ACC112 (cell line): ENCODE results near the gene CALHM2.
A peak's percentile ranks its signal among the peaks of the same experiment; 100 is the strongest.

Experiments
- H2AFZ ChIP-seq: fragments of 200-600 bp; sonication (generic); one replicate; pipeline ENCODE4 v1.6.0; 2017; ENCODE audit warnings: antibody characterized with exemption, low read length; ENCODE audit not compliant: unreplicated experiment
- H3K27ac ChIP-seq: fragments of 200-600 bp; sonication (generic); 2 replicates; pipeline ENCODE4 v1.5.1; 2014; ENCODE audit warnings: low read depth, mild to moderate bottlenecking, antibody characterized with exemption, low read length, moderate library complexity
- H3K27me3 ChIP-seq: fragments of 200-600 bp; sonication (generic); 2 replicates; pipeline ENCODE4 v1.6.1; 2014; ENCODE audit warnings: mild to moderate bottlenecking, antibody characterized with exemption, low read length, moderate library complexity, mixed read lengths; ENCODE audit not compliant: insufficient read depth
- H3K36me3 ChIP-seq: fragments of 200-600 bp; sonication (generic); 2 replicates; pipeline ENCODE4 v1.6.1; 2016; ENCODE audit warnings: mild to moderate bottlenecking, antibody characterized with exemption, low read length, moderate library complexity, mixed read lengths; ENCODE audit not compliant: insufficient read depth
- H3K4me1 ChIP-seq: fragments of 200-600 bp; sonication (generic); one replicate; pipeline ENCODE4 v1.6.1; 2016; ENCODE audit warnings: low read length, mixed read lengths; ENCODE audit not compliant: insufficient read depth, unreplicated experiment, control insufficient read depth
- H3K4me3 ChIP-seq: fragments of 200-600 bp; sonication (generic); 2 replicates; pipeline ENCODE4 v1.5.1; 2014; ENCODE audit warnings: mild to moderate bottlenecking, low read depth, low read length
- H3K79me2 ChIP-seq: fragments of 200-600 bp; sonication (generic); one replicate; pipeline ENCODE4 v1.6.0; 2016; ENCODE audit warnings: low read length; ENCODE audit not compliant: control insufficient read depth, unreplicated experiment, insufficient read depth

CALHM2 gene

GRCh38 chr10:103449208-103450144 lies 2.7 kb downstream of the CALHM2 start:
- H2AFZ ChIP-seq, result no peak overlapping the region

GRCh38 chr10:103448746-103449145 lies 3.4 kb downstream of the CALHM2 start:
- peaks cover 22% of the 10 kb centered on the region for H3K79me2 ChIP-seq
- H3K36me3 ChIP-seq, result peaks cover 27% of the 10 kb centered on the region; the same call in 1 of the 2 replicates
- peak overlapping the region; percentile 75 for H3K27ac ChIP-seq
- H3K27me3 ChIP-seq, result no peaks in the 10 kb centered on the region
- no peak overlapping the region for H2AFZ ChIP-seq
- H3K4me3 ChIP-seq, result peak overlapping the region; percentile 42; the same call in 1 of the 2 replicates
- H3K4me1 ChIP-seq, result peaks cover 44% of the 10 kb centered on the region

More at GRCh38 chr10:103449208-103450144, 2.7 kb downstream of the CALHM2 start:
- Histone ChIP-seq H3K36me3 (peaks cover 22% of the 10 kb centered on the region; the same call in 1 of the 2 replicates), H3K27ac (peak overlapping the region; percentile 75), H3K4me1 (peaks cover 44% of the 10 kb centered on the region), H3K27me3 (no peaks in the 10 kb centered on the region), H3K4me3 (peak overlapping the region; percentile 42; the same call in 1 of the 2 replicates), H3K79me2 (peaks cover 22% of the 10 kb centered on the region)

GRCh38 chr10:103447187-103447586 lies 5.0 kb downstream of the CALHM2 start:
- peaks cover 31% of the 10 kb centered on the region; the same call in 1 of the 2 replicates for H3K36me3 ChIP-seq
- H3K27me3 ChIP-seq, result no peaks in the 10 kb centered on the region
- peaks cover 22% of the 10 kb centered on the region for H3K79me2 ChIP-seq
- no peak overlapping the region for H3K27ac ChIP-seq
- no peak overlapping the region for H3K4me3 ChIP-seq
- no peak overlapping the region for H2AFZ ChIP-seq
- peaks cover 43% of the 10 kb centered on the region for H3K4me1 ChIP-seq

GRCh38 chr10:103445767-103446567 lies 6.2 kb downstream of the CALHM2 start:
- Histone ChIP-seq H3K79me2 (peaks cover 22% of the 10 kb centered on the region), H3K27ac (peak overlapping the region; percentile 88), H2AFZ (no peak overlapping the region), H3K27me3 (no peaks in the 10 kb centered on the region), H3K36me3 (peaks cover 32% of the 10 kb centered on the region; the same call in 1 of the 2 replicates), H3K4me3 (no peak overlapping the region), H3K4me1 (peaks cover 56% of the 10 kb centered on the region)

GRCh38 chr10:103445366-103445765 lies 6.8 kb downstream of the CALHM2 start:
- H3K4me3 ChIP-seq, result no peak overlapping the region
- H3K79me2 ChIP-seq, result peaks cover 18% of the 10 kb centered on the region
- no peaks in the 10 kb centered on the region for H3K27me3 ChIP-seq
- peaks cover 54% of the 10 kb centered on the region for H3K4me1 ChIP-seq
- H2AFZ ChIP-seq, result no peak overlapping the region
- H3K36me3 ChIP-seq, result peaks cover 36% of the 10 kb centered on the region; the same call in 1 of the 2 replicates
- H3K27ac ChIP-seq, result peak overlapping the region; percentile 88

- H3K27ac ChIP-seq, result no peak overlapping the region
- H3K4me3 ChIP-seq, result no peak overlapping the region
- no peaks in the 10 kb centered on the region for H3K27me3 ChIP-seq
- peaks cover 9% of the 10 kb centered on the region for H3K79me2 ChIP-seq
- peaks cover 32% of the 10 kb centered on the region; the same call in 1 of the 2 replicates for H3K36me3 ChIP-seq
- H3K4me1 ChIP-seq, result peaks cover 45% of the 10 kb centered on the region
- H2AFZ ChIP-seq, result no peak overlapping the region
Measured at GRCh38 chr10:103444478-103444877, 7.7 kb downstream of the CALHM2 start.

- Histone ChIP-seq H3K4me1 (peaks cover 39% of the 10 kb centered on the region), H3K79me2 (peaks cover 4% of the 10 kb centered on the region), H3K27me3 (no peaks in the 10 kb centered on the region), H2AFZ (no peak overlapping the region), H3K4me3 (no peak overlapping the region), H3K27ac (no peak overlapping the region), H3K36me3 (peaks cover 28% of the 10 kb centered on the region; the same call in 1 of the 2 replicates)
Measured at GRCh38 chr10:103443475-103444185, 8.5 kb downstream of the CALHM2 start.

- no peak overlapping the region for H3K4me3 ChIP-seq
- no peaks in the 10 kb centered on the region for H3K79me2 ChIP-seq
- peak overlapping the region; percentile 58; the same call in 1 of the 2 replicates for H3K27ac ChIP-seq
- no peak overlapping the region for H2AFZ ChIP-seq
- peaks cover 39% of the 10 kb centered on the region for H3K4me1 ChIP-seq
- no peaks in the 10 kb centered on the region for H3K27me3 ChIP-seq
- peaks cover 28% of the 10 kb centered on the region; the same call in 1 of the 2 replicates for H3K36me3 ChIP-seq
Measured at GRCh38 chr10:103442031-103442461, 10.1 kb downstream of the CALHM2 start.

- peak overlapping the region; percentile 58; the same call in 1 of the 2 replicates for H3K27ac ChIP-seq
- no peak overlapping the region for H2AFZ ChIP-seq
- no peaks in the 10 kb centered on the region for H3K27me3 ChIP-seq
- H3K4me1 ChIP-seq, result peaks cover 36% of the 10 kb centered on the region
- H3K4me3 ChIP-seq, result no peak overlapping the region
- no peaks in the 10 kb centered on the region for H3K79me2 ChIP-seq
- peaks cover 28% of the 10 kb centered on the region; the same call in 1 of the 2 replicates for H3K36me3 ChIP-seq
Measured at GRCh38 chr10:103441611-103442010, 10.6 kb downstream of the CALHM2 start.

GRCh38 chr10:103441206-103441605 lies 11.0 kb downstream of the CALHM2 start:
- no peak overlapping the region for H2AFZ ChIP-seq
- H3K27me3 ChIP-seq, result no peaks in the 10 kb centered on the region
- H3K27ac ChIP-seq, result peak overlapping the region; percentile 58; the same call in 1 of the 2 replicates
- H3K4me3 ChIP-seq, result no peak overlapping the region
- no peaks in the 10 kb centered on the region for H3K79me2 ChIP-seq
- H3K36me3 ChIP-seq, result peaks cover 28% of the 10 kb centered on the region; the same call in 1 of the 2 replicates
- H3K4me1 ChIP-seq, result peaks cover 32% of the 10 kb centered on the region
